Neural cell (in vitro differentiated cells): ENCODE results near the gene NDUFA6. TPM values are rescaled to one million over a fixed set of nuclear protein-coding genes. Genes with fewer than 3 reads are reported as not detected.
"Not testable (repeated sequence)": the region's sequence is repeated elsewhere in the genome, so short reads cannot be mapped to it uniquely, and the experiment has no call there.

ENCODE experiments used
- H2AFZ ChIP-seq: fragments of 200-600, 300-800 bp; sonication (generic), shearing (Covaris generic); 2 replicates; pipeline ENCODE4 v1.6.0; 2014; ENCODE audit warnings: low read depth, mild to moderate bottlenecking, antibody characterized with exemption, low read length, moderate library complexity
- H3F3A ChIP-seq: fragments of 200-600 bp; shearing (Covaris generic); 2 replicates; pipeline ENCODE4 v1.6.1; 2016; ENCODE audit warnings: mild to moderate bottlenecking, moderate library complexity, mixed read lengths, antibody characterized with exemption, low read length; ENCODE audit not compliant: insufficient read depth, poor library complexity, severe bottlenecking
- H3K27ac ChIP-seq: fragments of 200-600, 300-800 bp; sonication (generic), shearing (Covaris generic); 2 replicates; pipeline ENCODE4 v1.5.1; 2014; ENCODE audit warnings: mild to moderate bottlenecking, low read length, moderate library complexity
- H3K27me3 ChIP-seq: fragments of 300-800, 200-600 bp; sonication (generic), shearing (Covaris generic); 2 replicates; pipeline ENCODE4 v1.6.0; 2014; ENCODE audit warnings: mild to moderate bottlenecking, low read depth, low read length, moderate library complexity; ENCODE audit not compliant: insufficient read depth
- H3K36me3 ChIP-seq: fragments of 300-800, 200-600 bp; sonication (generic), shearing (Covaris generic); 2 replicates; pipeline ENCODE4 v1.5.1; 2014; ENCODE audit warnings: mild to moderate bottlenecking, antibody characterized with exemption, low read length, moderate library complexity; ENCODE audit not compliant: insufficient read depth
- H3K4me2 ChIP-seq: fragments of 300-800, 200-600 bp; sonication (generic), shearing (Covaris generic); 2 replicates; pipeline ENCODE4 v1.6.0; 2014; ENCODE audit warnings: mild to moderate bottlenecking, low read length
- H3K4me3 ChIP-seq: fragments of 300-800, 200-600 bp; sonication (generic), shearing (Covaris generic); 2 replicates; pipeline ENCODE4 v1.5.1; 2014; ENCODE audit warnings: mild to moderate bottlenecking, low read length, moderate library complexity
- H3K79me2 ChIP-seq: fragments of 200-600 bp; shearing (Covaris generic); replicated peaks from 2 replicates; pipeline ENCODE4 v1.6.0; 2014; ENCODE audit warnings: mild to moderate bottlenecking, low read length, moderate library complexity; ENCODE audit not compliant: insufficient read depth
- H3K9ac ChIP-seq: fragments of 300-800, 200-600 bp; sonication (generic), shearing (Covaris generic); 2 replicates; pipeline ENCODE4 v1.6.1; 2016; ENCODE audit warnings: mild to moderate bottlenecking, low read length, mixed read lengths
- H3K9me2 ChIP-seq: fragments of 200-600 bp; shearing (Covaris generic); 2 replicates; pipeline ENCODE4 v1.6.1; 2016; ENCODE audit warnings: mild to moderate bottlenecking, low read length, mixed read lengths; ENCODE audit not compliant: insufficient read depth
- H3K9me3 ChIP-seq: fragments of 200-600, 300-800 bp; sonication (generic), shearing (Covaris generic); 2 replicates; pipeline ENCODE4 v1.6.1; 2016; ENCODE audit warnings: mild to moderate bottlenecking, mixed run types, low read length, moderate library complexity, mixed read lengths
- H4K20me1 ChIP-seq: fragments of 200-600 bp; shearing (Covaris generic); 2 replicates; pipeline ENCODE4 v1.6.1; 2016; ENCODE audit warnings: mild to moderate bottlenecking, mixed run types; ENCODE audit not compliant: insufficient read depth
- EP300 ChIP-seq: fragments of 450-650 bp; conservative IDR thresholded peaks from 2 replicates; pipeline ENCODE4 v1.6.1; 2014; ENCODE audit warnings: antibody characterized with exemption, mild to moderate bottlenecking, moderate library complexity; ENCODE audit not compliant: poor library complexity, severe bottlenecking
- EZH2 ChIP-seq: fragments of 200-600, 300-800 bp; shearing (Covaris generic), sonication (generic); IDR thresholded peaks from 2 replicates; pipeline ENCODE4 v1.6.1; 2014; ENCODE audit warnings: antibody characterized with exemption, low read length, borderline replicate concordance, mild to moderate bottlenecking; ENCODE audit not compliant: insufficient read depth, poor library complexity, severe bottlenecking
- MXI1 ChIP-seq: fragments of 450-650 bp; conservative IDR thresholded peaks from 2 replicates; pipeline ENCODE4 v1.6.1; 2014; ENCODE audit warnings: antibody characterized with exemption, mild to moderate bottlenecking; ENCODE audit not compliant: poor library complexity, severe bottlenecking
- POLR2AphosphoS5 ChIP-seq: IDR thresholded peaks from 2 replicates; pipeline ENCODE4 v1.6.1; 2012
- RAD21 ChIP-seq: fragments of 450-650 bp; conservative IDR thresholded peaks from 2 replicates; pipeline ENCODE4 v1.6.1; 2014; ENCODE audit warnings: antibody characterized with exemption, mild to moderate bottlenecking, moderate library complexity
- SMC3 ChIP-seq: fragments of 450-650 bp; conservative IDR thresholded peaks from 2 replicates; pipeline ENCODE4 v1.6.1; 2014; ENCODE audit warnings: antibody characterized with exemption, mild to moderate bottlenecking, moderate library complexity; ENCODE audit not compliant: poor library complexity
- TAF1 ChIP-seq: IDR thresholded peaks from 2 replicates; pipeline ENCODE4 v1.6.1; 2012; ENCODE audit warnings: low read depth
- polyA plus RNA-seq: library from polyadenylated mRNA; depleted of rRNA; stranded (reverse); fragments of >200 nt; gene quantifications from 2 replicates; pipeline ENCODE4 v1.2.3, GENCODE V29; 2014
- TF ChIP-seq, protein P1 (sequence below): IDR thresholded peaks from 2 replicates; pipeline ENCODE4 v1.6.1; 2012; ENCODE audit warnings: borderline replicate concordance
- TF ChIP-seq, protein P2 (sequence below): fragments of 450-650 bp; IDR thresholded peaks from 2 replicates; pipeline ENCODE4 v1.5.1; 2014; ENCODE audit warnings: antibody characterized with exemption, mild to moderate bottlenecking, moderate library complexity; ENCODE audit not compliant: poor library complexity, severe bottlenecking

The NDUFA6 gene
- polyA plus RNA-seq, 1 donor from 2014 or later, result 273 TPM

DNA sequence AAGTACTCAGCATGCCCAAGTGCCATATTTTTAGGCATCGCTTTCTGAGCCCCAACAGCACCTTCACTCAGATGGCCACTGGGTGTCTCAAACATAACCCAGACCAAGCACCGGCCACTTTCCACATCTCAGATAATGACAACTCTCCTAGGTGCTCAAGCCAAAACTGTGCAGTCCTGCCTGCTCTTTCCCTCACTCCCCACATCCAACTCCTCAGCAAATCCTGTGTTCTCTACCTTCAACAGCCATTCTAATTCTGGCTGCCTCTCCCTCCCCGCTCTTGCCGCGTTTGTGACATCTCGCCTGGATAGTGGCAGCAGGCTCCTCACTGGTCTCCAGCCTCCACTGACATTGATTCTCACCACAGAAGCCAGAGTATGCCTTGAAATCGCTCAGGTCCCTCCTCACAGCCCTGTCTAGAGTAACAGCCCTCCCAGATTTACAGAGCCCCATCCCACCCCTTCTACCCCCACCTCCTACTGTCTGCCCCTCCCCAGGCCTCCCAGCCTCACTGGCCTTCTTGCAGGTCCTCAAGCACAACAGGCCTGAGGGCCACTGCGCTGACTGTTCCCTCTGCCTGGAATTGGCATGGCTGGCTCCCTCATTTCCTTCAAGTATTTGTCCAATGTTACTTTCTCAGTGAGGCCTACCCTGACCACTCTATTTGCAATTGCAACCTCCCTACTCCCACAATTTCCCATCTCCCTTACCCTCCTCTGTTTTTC is 17.8 kb downstream of the NDUFA6 start:
- no peak overlapping the region for H3K4me3 ChIP-seq
- no peaks in the 10 kb centered on the region for H3K27me3 ChIP-seq
- H3K9me3 ChIP-seq, result no peaks in the 10 kb centered on the region
- no peaks in the 10 kb centered on the region for H3F3A ChIP-seq
- H3K4me2 ChIP-seq, result no peak overlapping the region
- no peak overlapping the region for H3K9ac ChIP-seq
- no peak for TF ChIP-seq EP300
- TF ChIP-seq, protein P1, sequence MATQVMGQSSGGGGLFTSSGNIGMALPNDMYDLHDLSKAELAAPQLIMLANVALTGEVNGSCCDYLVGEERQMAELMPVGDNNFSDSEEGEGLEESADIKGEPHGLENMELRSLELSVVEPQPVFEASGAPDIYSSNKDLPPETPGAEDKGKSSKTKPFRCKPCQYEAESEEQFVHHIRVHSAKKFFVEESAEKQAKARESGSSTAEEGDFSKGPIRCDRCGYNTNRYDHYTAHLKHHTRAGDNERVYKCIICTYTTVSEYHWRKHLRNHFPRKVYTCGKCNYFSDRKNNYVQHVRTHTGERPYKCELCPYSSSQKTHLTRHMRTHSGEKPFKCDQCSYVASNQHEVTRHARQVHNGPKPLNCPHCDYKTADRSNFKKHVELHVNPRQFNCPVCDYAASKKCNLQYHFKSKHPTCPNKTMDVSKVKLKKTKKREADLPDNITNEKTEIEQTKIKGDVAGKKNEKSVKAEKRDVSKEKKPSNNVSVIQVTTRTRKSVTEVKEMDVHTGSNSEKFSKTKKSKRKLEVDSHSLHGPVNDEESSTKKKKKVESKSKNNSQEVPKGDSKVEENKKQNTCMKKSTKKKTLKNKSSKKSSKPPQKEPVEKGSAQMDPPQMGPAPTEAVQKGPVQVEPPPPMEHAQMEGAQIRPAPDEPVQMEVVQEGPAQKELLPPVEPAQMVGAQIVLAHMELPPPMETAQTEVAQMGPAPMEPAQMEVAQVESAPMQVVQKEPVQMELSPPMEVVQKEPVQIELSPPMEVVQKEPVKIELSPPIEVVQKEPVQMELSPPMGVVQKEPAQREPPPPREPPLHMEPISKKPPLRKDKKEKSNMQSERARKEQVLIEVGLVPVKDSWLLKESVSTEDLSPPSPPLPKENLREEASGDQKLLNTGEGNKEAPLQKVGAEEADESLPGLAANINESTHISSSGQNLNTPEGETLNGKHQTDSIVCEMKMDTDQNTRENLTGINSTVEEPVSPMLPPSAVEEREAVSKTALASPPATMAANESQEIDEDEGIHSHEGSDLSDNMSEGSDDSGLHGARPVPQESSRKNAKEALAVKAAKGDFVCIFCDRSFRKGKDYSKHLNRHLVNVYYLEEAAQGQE, result no peak
- TF ChIP-seq SMC3, result no peak
- no peak for TF ChIP-seq TAF1
- TF ChIP-seq MXI1, result no peak
- TF ChIP-seq RAD21, result no peak
- TF ChIP-seq POLR2AphosphoS5, result no peak
- no peak for TF ChIP-seq EZH2
- TF ChIP-seq, protein P2, sequence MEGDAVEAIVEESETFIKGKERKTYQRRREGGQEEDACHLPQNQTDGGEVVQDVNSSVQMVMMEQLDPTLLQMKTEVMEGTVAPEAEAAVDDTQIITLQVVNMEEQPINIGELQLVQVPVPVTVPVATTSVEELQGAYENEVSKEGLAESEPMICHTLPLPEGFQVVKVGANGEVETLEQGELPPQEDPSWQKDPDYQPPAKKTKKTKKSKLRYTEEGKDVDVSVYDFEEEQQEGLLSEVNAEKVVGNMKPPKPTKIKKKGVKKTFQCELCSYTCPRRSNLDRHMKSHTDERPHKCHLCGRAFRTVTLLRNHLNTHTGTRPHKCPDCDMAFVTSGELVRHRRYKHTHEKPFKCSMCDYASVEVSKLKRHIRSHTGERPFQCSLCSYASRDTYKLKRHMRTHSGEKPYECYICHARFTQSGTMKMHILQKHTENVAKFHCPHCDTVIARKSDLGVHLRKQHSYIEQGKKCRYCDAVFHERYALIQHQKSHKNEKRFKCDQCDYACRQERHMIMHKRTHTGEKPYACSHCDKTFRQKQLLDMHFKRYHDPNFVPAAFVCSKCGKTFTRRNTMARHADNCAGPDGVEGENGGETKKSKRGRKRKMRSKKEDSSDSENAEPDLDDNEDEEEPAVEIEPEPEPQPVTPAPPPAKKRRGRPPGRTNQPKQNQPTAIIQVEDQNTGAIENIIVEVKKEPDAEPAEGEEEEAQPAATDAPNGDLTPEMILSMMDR, result no peak
- H2AFZ ChIP-seq, result no peak overlapping the region
- no peaks in the 10 kb centered on the region for H4K20me1 ChIP-seq
- no peak overlapping the region for H3K27ac ChIP-seq
- no peaks in the 10 kb centered on the region for H3K9me2 ChIP-seq
- no peaks in the 10 kb centered on the region for H3K36me3 ChIP-seq
- no peaks in the 10 kb centered on the region for H3K79me2 ChIP-seq

DNA sequence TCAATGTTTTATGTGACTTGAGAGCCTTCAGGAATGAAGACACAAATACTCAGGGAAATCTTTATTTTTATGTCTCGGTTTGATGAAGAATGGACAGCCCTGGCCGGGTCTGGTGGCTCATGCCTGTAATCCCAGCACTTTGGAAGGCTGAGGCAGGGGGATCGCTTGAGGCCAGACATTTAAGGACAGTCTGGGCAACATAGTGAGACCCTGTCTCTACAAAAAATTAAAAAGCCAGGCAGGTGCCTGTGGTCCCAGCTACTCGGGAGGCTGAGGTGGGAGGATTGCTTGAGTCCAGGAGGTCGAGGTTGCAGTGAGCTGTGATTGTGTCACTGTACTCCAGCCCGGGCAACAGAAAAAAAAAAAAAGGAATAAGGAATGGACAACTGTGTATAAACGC is 19.1 kb downstream of the NDUFA6 start:
- H3K27ac ChIP-seq, result peak overlapping the region; percentile 70
- H3K36me3 ChIP-seq, H3K79me2 ChIP-seq, H3K27me3 ChIP-seq, H3K9me3 ChIP-seq, H3F3A ChIP-seq, H4K20me1 ChIP-seq, H3K9me2 ChIP-seq: not testable (repeated sequence)
- peak overlapping the region; percentile 70 for H3K4me3 ChIP-seq
- H3K4me2 ChIP-seq, result peak overlapping the region; percentile 66
- peak overlapping the region; percentile 53 for H2AFZ ChIP-seq
- peak overlapping the region; percentile 68 for H3K9ac ChIP-seq
